ENCODE measurements around the gene H2BK1. TPM values are rescaled to one million over a fixed set of nuclear protein-coding genes. Genes with fewer than 3 reads are reported as not detected.

The H2BK1 gene
- total and polyA plus RNA-seq, 2 experiments from 2014 or later: not detected

GRCh38 chr7:151238924-151239836 is 28.9 kb upstream of the H2BK1 start:
- no peak for DNase-seq
- no peak for TF ChIP-seq EZH2phosphoT487 (IDR thresholded peaks at IDR 0.05; ENCODE audit: insufficient read depth, low read depth)
- TF ChIP-seq EZH2 (IDR thresholded peaks at IDR 0.05; ENCODE audit: insufficient read depth, poor library complexity, severe bottlenecking): no peak
- Histone ChIP-seq H4K20me1 (ENCODE audit: insufficient read depth) (peaks cover 16% of the 10 kb centered on the region; the same call in 1 of the 2 replicates), H3K4me2 (ENCODE audit: unreplicated experiment) (no peak overlapping the region), H3K27me3 (replicated peaks; ENCODE audit: insufficient read depth) (no peaks in the 10 kb centered on the region), H3K9me2 (ENCODE audit: insufficient read depth) (no peaks in the 10 kb centered on the region), H3K79me2 (ENCODE audit: insufficient read depth) (peaks cover 63% of the 10 kb centered on the region), H3K4me3 (no peak overlapping the region), H3K36me3 (ENCODE audit: low read depth) (peaks cover 32% of the 10 kb centered on the region; the same call in 1 of the 2 replicates), H3K9ac (no peak overlapping the region), H3K9me3 (ENCODE audit: low read depth) (no peaks in the 10 kb centered on the region), H2AFZ (no peak overlapping the region), H3F3A (ENCODE audit: insufficient read depth) (peaks cover 15% of the 10 kb centered on the region; the same call in 1 of the 2 replicates), H3K4me1 (ENCODE audit: insufficient read depth) (0 out of 2 replicates have a peak, but pooled peaks cover 5% of the 10 kb centered on the region), H3K27ac (no peak overlapping the region)
- in situ Hi-C loops (cut with MboI): no loop called here
- WGBS, 2 experiments (ENCODE audit: low coverage in 1 of 2, low lambda C conversion rate in 2 of 2, missing lambda C conversion rate in 2 of 2): 86% methylated on average over 23 to 25 of the region's 25 CpGs

GRCh38 chr7:151238190-151238810 is 28.0 kb upstream of the H2BK1 start:
- TF ChIP-seq EZH2phosphoT487 (IDR thresholded peaks at IDR 0.05; ENCODE audit: insufficient read depth, low read depth) (no peak), EZH2 (IDR thresholded peaks at IDR 0.05; ENCODE audit: insufficient read depth, poor library complexity, severe bottlenecking) (no peak)
- no peaks in the 10 kb centered on the region for H3K9me2 ChIP-seq (ENCODE audit: insufficient read depth)
- H3K4me3 ChIP-seq: no peak overlapping the region
- no peaks in the 10 kb centered on the region for H3K9me3 ChIP-seq (ENCODE audit: low read depth)
- peaks cover 15% of the 10 kb centered on the region; the same call in 1 of the 2 replicates for H3F3A ChIP-seq (ENCODE audit: insufficient read depth)
- 0 out of 2 replicates have a peak, but pooled peaks cover 11% of the 10 kb centered on the region for H3K4me1 ChIP-seq (ENCODE audit: insufficient read depth)
- in situ Hi-C loops (cut with MboI): no loop called here
- peaks cover 20% of the 10 kb centered on the region; the same call in 1 of the 2 replicates for H4K20me1 ChIP-seq (ENCODE audit: insufficient read depth)
- 71 to 87% methylated on average over 13 to 16 of the region's 17 CpGs for WGBS, 2 experiments (ENCODE audit: low coverage in 1 of 2, low lambda C conversion rate in 2 of 2, missing lambda C conversion rate in 2 of 2)
- H3K27ac ChIP-seq: no peak overlapping the region
- no peak overlapping the region for H2AFZ ChIP-seq
- DNase-seq: no peak
- H3K27me3 ChIP-seq (replicated peaks; ENCODE audit: insufficient read depth): no peaks in the 10 kb centered on the region
- no peak overlapping the region for H3K4me2 ChIP-seq (ENCODE audit: unreplicated experiment)
- no peak overlapping the region for H3K9ac ChIP-seq
- H3K36me3 ChIP-seq (ENCODE audit: low read depth): peaks cover 32% of the 10 kb centered on the region; the same call in 1 of the 2 replicates
- peaks cover 72% of the 10 kb centered on the region for H3K79me2 ChIP-seq (ENCODE audit: insufficient read depth)

DNA sequence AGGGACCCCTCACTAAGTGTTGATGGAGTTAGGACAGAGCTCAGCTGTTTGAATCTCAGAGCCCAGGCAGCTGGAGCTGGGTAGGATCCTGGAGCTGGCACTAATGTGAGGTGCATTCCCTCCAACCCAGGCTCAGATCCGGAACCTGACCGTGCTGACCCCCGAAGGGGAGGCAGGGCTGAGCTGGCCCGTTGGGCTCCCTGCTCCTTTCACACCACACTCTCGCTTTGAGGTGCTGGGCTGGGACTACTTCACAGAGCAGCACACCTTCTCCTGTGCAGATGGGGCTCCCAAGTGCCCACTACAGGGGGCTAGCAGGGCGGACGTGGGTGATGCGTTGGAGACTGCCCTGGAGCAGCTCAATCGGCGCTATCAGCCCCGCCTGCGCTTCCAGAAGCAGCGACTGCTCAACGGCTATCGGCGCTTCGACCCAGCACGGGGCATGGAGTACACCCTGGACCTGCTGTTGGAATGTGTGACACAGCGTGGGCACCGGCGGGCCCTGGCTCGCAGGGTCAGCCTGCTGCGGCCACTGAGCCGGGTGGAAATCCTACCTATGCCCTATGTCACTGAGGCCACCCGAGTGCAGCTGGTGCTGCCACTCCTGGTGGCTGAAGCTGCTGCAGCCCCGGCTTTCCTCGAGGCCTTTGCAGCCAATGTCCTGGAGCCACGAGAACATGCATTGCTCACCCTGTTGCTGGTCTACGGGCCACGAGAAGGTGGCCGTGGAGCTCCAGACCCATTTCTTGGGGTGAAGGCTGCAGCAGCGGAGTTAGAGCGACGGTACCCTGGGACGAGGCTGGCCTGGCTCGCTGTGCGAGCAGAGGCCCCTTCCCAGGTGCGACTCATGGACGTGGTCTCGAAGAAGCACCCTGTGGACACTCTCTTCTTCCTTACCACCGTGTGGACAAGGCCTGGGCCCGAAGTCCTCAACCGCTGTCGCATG is 27.2 kb upstream of the H2BK1 start:
- in situ Hi-C loops (cut with MboI): no loop called here
- 88 to 89% methylated on average over 40 to 41 of the region's 44 CpGs for WGBS, 2 experiments (ENCODE audit: low coverage in 1 of 2, low lambda C conversion rate in 2 of 2, missing lambda C conversion rate in 2 of 2)
- Histone ChIP-seq H3K27ac (no peak overlapping the region), H3K9me2 (ENCODE audit: insufficient read depth) (no peaks in the 10 kb centered on the region), H3K27me3 (replicated peaks; ENCODE audit: insufficient read depth) (no peaks in the 10 kb centered on the region), H3K4me3 (no peak overlapping the region), H3K4me1 (ENCODE audit: insufficient read depth) (0 out of 2 replicates have a peak, but pooled peaks cover 7% of the 10 kb centered on the region), H4K20me1 (ENCODE audit: insufficient read depth) (peaks cover 21% of the 10 kb centered on the region; the same call in 1 of the 2 replicates), H2AFZ (no peak overlapping the region), H3F3A (ENCODE audit: insufficient read depth) (peaks cover 11% of the 10 kb centered on the region; the same call in 1 of the 2 replicates), H3K36me3 (ENCODE audit: low read depth) (peaks cover 32% of the 10 kb centered on the region; the same call in 1 of the 2 replicates), H3K9ac (no peak overlapping the region), H3K79me2 (ENCODE audit: insufficient read depth) (peaks cover 79% of the 10 kb centered on the region), H3K9me3 (ENCODE audit: low read depth) (no peaks in the 10 kb centered on the region), H3K4me2 (ENCODE audit: unreplicated experiment) (no peak overlapping the region)
- DNase-seq: no peak
- TF ChIP-seq EZH2phosphoT487 (IDR thresholded peaks at IDR 0.05; ENCODE audit: insufficient read depth, low read depth) (no peak), EZH2 (IDR thresholded peaks at IDR 0.05; ENCODE audit: insufficient read depth, poor library complexity, severe bottlenecking) (no peak)
